Body of pancreas (tissue), 4 donors: ENCODE measurements around the gene ARL6IP6. TPM values are rescaled to one million over a fixed set of nuclear protein-coding genes. Genes with fewer than 3 reads are reported as not detected.

Source experiments
- ATAC-seq: fragments of 150-250 bp; one replicate; pipeline ENCODE4 v1.9.1; 2016
- DNase-seq, 4 donors: peaks; one replicate each; pipeline ENCODE4 v3.0.0-alpha.2; 2019
- H3K27ac ChIP-seq, 4 donors: fragments of 200-600 bp; sonication (generic); 1 replicate in 3 of 4; 2 replicates in 1 of 4; pipeline versions ENCODE4 v1.5.1 to v1.6.1; 2016 to 2019; ENCODE audit warnings: mild to moderate bottlenecking in 1 of 4, mixed read lengths in 1 of 4, moderate library complexity in 1 of 4
- H3K27me3 ChIP-seq, 2 donors: fragments of 200-600 bp; sonication (generic); one replicate each; pipeline ENCODE4 v1.6.0; 2016; ENCODE audit warnings: mild to moderate bottlenecking in 1 of 2
- H3K36me3 ChIP-seq, 2 donors: fragments of 200-600 bp; sonication (generic); replicated peaks in 1 of 2; 2 replicates each; pipeline ENCODE4 v1.5.1; 2016; ENCODE audit warnings: low read depth in 2 of 2; ENCODE audit not compliant: insufficient read depth in 1 of 2
- H3K4me1 ChIP-seq: fragments of 200-600 bp; sonication (generic); one replicate; pipeline ENCODE4 v1.6.0; 2016
- H3K4me3 ChIP-seq, 2 donors: fragments of 200-600 bp; sonication (generic); 1 replicate in 1 of 2; 2 replicates in 1 of 2; pipeline ENCODE4 v1.5.1; 2016 to 2019
- H3K9me3 ChIP-seq, 3 donors: fragments of 200-600 bp; sonication (generic); 1 replicate in 2 of 3; 2 replicates in 1 of 3; pipeline ENCODE4 v1.5.1; 2016
- CTCF ChIP-seq, 7 experiments: fragments of 450-650 bp in 4 of 7; fragments of 200-600 bp in 3 of 7; sonication (generic) in 3 of 7; IDR thresholded peaks; one replicate each; pipeline ENCODE4 v1.5.1; 2016 to 2019; ENCODE audit warnings: antibody characterized with exemption in 7 of 7
- POLR2A ChIP-seq, 3 donors: fragments of 450-650 bp; IDR thresholded peaks; one replicate each; pipeline ENCODE4 v1.6.1; 2016; ENCODE audit warnings: antibody characterized with exemption in 3 of 3, mild to moderate bottlenecking in 2 of 3
- WGBS, 2 donors: methylation state at CpG; one replicate each; pipeline ENCODE4 v1.1.5; 2017; 5-methylcytosine and 5-hydroxymethylcytosine counted together
- intact Hi-C: fragments of 100-400 bp; cut with DNase I; formaldehyde crosslinking; loops from one replicate; pipeline ENCODE4 v1.15.1; 2023
- total RNA-seq, 2 donors: library from RNA; depleted of rRNA; stranded (reverse); fragments of >200 nt; gene quantifications; one replicate each; pipeline ENCODE4 v1.1.0, GENCODE V29; 2016

The ARL6IP6 gene
- total RNA-seq, 2 donors from 2014 or later, result 8.3 to 12.2 TPM

- ATAC-seq, result no peak
- intact Hi-C loops, result no loop called here
- Histone ChIP-seq H3K36me3 (no peaks in the 10 kb centered on the region), H3K9me3 (no peaks in the 10 kb centered on the region), H3K4me3 (no peak overlapping the region), H3K27ac (no peak overlapping the region), H3K4me1 (no peaks in the 10 kb centered on the region), H3K27me3 (no peaks in the 10 kb centered on the region)
- WGBS, 2 donors, result 26 to 32% methylated on average over 1 of the region's 1 CpG
- DNase-seq, result no peak
- no peak for TF ChIP-seq POLR2A (IDR thresholded peaks at IDR 0.05)
- no peak for TF ChIP-seq CTCF (IDR thresholded peaks at IDR 0.05)
Observed at GRCh38 chr2:152796941-152797340, 78.5 kb downstream of the ARL6IP6 start.

GRCh38 chr2:152804687-152805408 lies 86.4 kb downstream of the ARL6IP6 start:
- WGBS, 2 donors, result 86 to 92% methylated on average over 20 to 25 of the region's 29 CpGs
- TF ChIP-seq POLR2A (IDR thresholded peaks at IDR 0.05) (no peak), CTCF (IDR thresholded peaks at IDR 0.05) (no peak)
- Histone ChIP-seq H3K9me3 (no peaks in the 10 kb centered on the region), H3K36me3 (no peaks in the 10 kb centered on the region), H3K4me3 (no peak overlapping the region), H3K27ac (no peak overlapping the region), H3K4me1 (no peaks in the 10 kb centered on the region), H3K27me3 (no peaks in the 10 kb centered on the region)
- DNase-seq, result no peak
- ATAC-seq, result no peak
- intact Hi-C loops, result no loop called here

- H3K27me3 ChIP-seq, result no peaks in the 10 kb centered on the region
- TF ChIP-seq POLR2A (IDR thresholded peaks at IDR 0.05) (no peak), CTCF (IDR thresholded peaks at IDR 0.05) (no peak)
- H3K4me3 ChIP-seq, result no peak overlapping the region
- no peak overlapping the region for H3K27ac ChIP-seq
- no peaks in the 10 kb centered on the region for H3K36me3 ChIP-seq
- DNase-seq, result no peak
- no peaks in the 10 kb centered on the region for H3K9me3 ChIP-seq
- intact Hi-C loops, result no loop called here
- no peaks in the 10 kb centered on the region for H3K4me1 ChIP-seq
- no peak for ATAC-seq
- 61 to 68% methylated on average over 3 of the region's 3 CpGs for WGBS, 2 donors
Observed at GRCh38 chr2:152811916-152812315, 93.5 kb downstream of the ARL6IP6 start.

Other genes with a start within 250 kb of the ARL6IP6 start
- 10 to 100 TPM; 38.9 to 52.7 TPM for gene PRPF40A, start 1.2 kb upstream of the ARL6IP6 start, total RNA-seq